Measurements from ENCODE around the gene KRT9. TPM values are rescaled to one million over a fixed set of nuclear protein-coding genes. Genes with fewer than 3 reads are reported as not detected.

KRT9 gene
- total RNA-seq, 1 experiment from 2014 or later = not detected

GRCh38 chr17:41556306-41556705, 15.6 kb downstream of the KRT9 start:
- Histone ChIP-seq H3K9me3 (ENCODE audit: low read depth, low read length, poor library complexity, severe bottlenecking) (no peaks in the 10 kb centered on the region), H3K36me3 (ENCODE audit: insufficient read depth, low read length, poor library complexity, severe bottlenecking) (no peaks in the 10 kb centered on the region), H3K27ac (ENCODE audit: low read depth, low read length, poor library complexity, severe bottlenecking) (no peak overlapping the region), H3K4me1 (ENCODE audit: insufficient read depth, low read length, poor library complexity, severe bottlenecking) (no peaks in the 10 kb centered on the region), H3K27me3 (replicated peaks; ENCODE audit: insufficient read depth, low read depth, low read length, poor library complexity) (no peaks in the 10 kb centered on the region), H3K4me3 (ENCODE audit: low read depth, low read length, poor library complexity, severe bottlenecking) (no peak overlapping the region)
- DNase-seq (ENCODE audit: low spot score) = no peak
- intact Hi-C loops (cut with micrococcal nuclease; ENCODE audit: unreplicated experiment) = no loop called here
- CTCF ChIA-PET = no interaction called here
- TF ChIP-seq CTCF (conservative IDR thresholded peaks at IDR 0.05; ENCODE audit: low read depth, low read length) = no peak
- no peak for TF ChIP-seq EZH2 (IDR thresholded peaks at IDR 0.05; ENCODE audit: borderline replicate concordance, low read depth, low read length, poor library complexity, severe bottlenecking)
- no TSS peak for BruUV-seq (replicated peaks)
- POLR2A ChIA-PET (ENCODE audit: low non-redundant PET) = no interaction called here

GRCh38 chr17:41555105-41555887, 16.6 kb downstream of the KRT9 start:
- BruUV-seq (replicated peaks) = no TSS peak
- TF ChIP-seq CTCF (conservative IDR thresholded peaks at IDR 0.05; ENCODE audit: low read depth, low read length) (no peak), EZH2 (IDR thresholded peaks at IDR 0.05; ENCODE audit: borderline replicate concordance, low read depth, low read length, poor library complexity, severe bottlenecking) (no peak)
- H3K27me3 ChIP-seq (replicated peaks; ENCODE audit: insufficient read depth, low read depth, low read length, poor library complexity) = no peaks in the 10 kb centered on the region
- POLR2A ChIA-PET (ENCODE audit: low non-redundant PET) = no interaction called here
- CTCF ChIA-PET = no interaction called here
- DNase-seq (ENCODE audit: low spot score) = no peak
- intact Hi-C loops (cut with micrococcal nuclease; ENCODE audit: unreplicated experiment) = no loop called here
- no peaks in the 10 kb centered on the region for H3K4me1 ChIP-seq (ENCODE audit: insufficient read depth, low read length, poor library complexity, severe bottlenecking)
- no peaks in the 10 kb centered on the region for H3K36me3 ChIP-seq (ENCODE audit: insufficient read depth, low read length, poor library complexity, severe bottlenecking)
- H3K9me3 ChIP-seq (ENCODE audit: low read depth, low read length, poor library complexity, severe bottlenecking) = no peaks in the 10 kb centered on the region
- H3K27ac ChIP-seq (ENCODE audit: low read depth, low read length, poor library complexity, severe bottlenecking) = no peak overlapping the region
- no peak overlapping the region for H3K4me3 ChIP-seq (ENCODE audit: low read depth, low read length, poor library complexity, severe bottlenecking)

- CTCF ChIA-PET = no interaction called here
- H3K4me1 ChIP-seq (ENCODE audit: insufficient read depth, low read length, poor library complexity, severe bottlenecking) = no peaks in the 10 kb centered on the region
- H3K4me3 ChIP-seq (ENCODE audit: low read depth, low read length, poor library complexity, severe bottlenecking) = no peak overlapping the region
- no peak overlapping the region for H3K27ac ChIP-seq (ENCODE audit: low read depth, low read length, poor library complexity, severe bottlenecking)
- no peaks in the 10 kb centered on the region for H3K9me3 ChIP-seq (ENCODE audit: low read depth, low read length, poor library complexity, severe bottlenecking)
- no peak for TF ChIP-seq CTCF (conservative IDR thresholded peaks at IDR 0.05; ENCODE audit: low read depth, low read length)
- TF ChIP-seq EZH2 (IDR thresholded peaks at IDR 0.05; ENCODE audit: borderline replicate concordance, low read depth, low read length, poor library complexity, severe bottlenecking) = no peak
- intact Hi-C loops (cut with micrococcal nuclease; ENCODE audit: unreplicated experiment) = no loop called here
- POLR2A ChIA-PET (ENCODE audit: low non-redundant PET) = no interaction called here
- H3K27me3 ChIP-seq (replicated peaks; ENCODE audit: insufficient read depth, low read depth, low read length, poor library complexity) = no peaks in the 10 kb centered on the region
- no peak for DNase-seq (ENCODE audit: low spot score)
- H3K36me3 ChIP-seq (ENCODE audit: insufficient read depth, low read length, poor library complexity, severe bottlenecking) = no peaks in the 10 kb centered on the region
- BruUV-seq (replicated peaks) = no TSS peak
These were observed 17.7 kb downstream of the KRT9 start for GRCh38 chr17:41553987-41554680.
